Lung microvascular endothelial cell (primary cell): ENCODE results near the gene CBX4. TPM values are rescaled to one million over a fixed set of nuclear protein-coding genes. Genes with fewer than 3 reads are reported as not detected.
A peak's percentile ranks its signal among the peaks of the same experiment; 100 is the strongest.

ENCODE experiments used
- DNase-seq, 2 donors: peaks; one replicate each; pipeline versions ENCODE4 v3.0.0 to v3.0.0-alpha.2; 2010; ENCODE audit warnings: low read depth in 2 of 2
- total RNA-seq: library from RNA; depleted of rRNA; stranded (reverse); fragments of >200 nt; gene quantifications from 2 replicates; pipeline ENCODE4 v1.2.1, GENCODE V29; 2014

CBX4 gene
- total RNA-seq, 1 donor from 2014 or later: 8.3 TPM

- DNase-seq: no peak
Measured at GRCh38 chr17:79790805-79791734, 48.2 kb downstream of the CBX4 start.

DNA sequence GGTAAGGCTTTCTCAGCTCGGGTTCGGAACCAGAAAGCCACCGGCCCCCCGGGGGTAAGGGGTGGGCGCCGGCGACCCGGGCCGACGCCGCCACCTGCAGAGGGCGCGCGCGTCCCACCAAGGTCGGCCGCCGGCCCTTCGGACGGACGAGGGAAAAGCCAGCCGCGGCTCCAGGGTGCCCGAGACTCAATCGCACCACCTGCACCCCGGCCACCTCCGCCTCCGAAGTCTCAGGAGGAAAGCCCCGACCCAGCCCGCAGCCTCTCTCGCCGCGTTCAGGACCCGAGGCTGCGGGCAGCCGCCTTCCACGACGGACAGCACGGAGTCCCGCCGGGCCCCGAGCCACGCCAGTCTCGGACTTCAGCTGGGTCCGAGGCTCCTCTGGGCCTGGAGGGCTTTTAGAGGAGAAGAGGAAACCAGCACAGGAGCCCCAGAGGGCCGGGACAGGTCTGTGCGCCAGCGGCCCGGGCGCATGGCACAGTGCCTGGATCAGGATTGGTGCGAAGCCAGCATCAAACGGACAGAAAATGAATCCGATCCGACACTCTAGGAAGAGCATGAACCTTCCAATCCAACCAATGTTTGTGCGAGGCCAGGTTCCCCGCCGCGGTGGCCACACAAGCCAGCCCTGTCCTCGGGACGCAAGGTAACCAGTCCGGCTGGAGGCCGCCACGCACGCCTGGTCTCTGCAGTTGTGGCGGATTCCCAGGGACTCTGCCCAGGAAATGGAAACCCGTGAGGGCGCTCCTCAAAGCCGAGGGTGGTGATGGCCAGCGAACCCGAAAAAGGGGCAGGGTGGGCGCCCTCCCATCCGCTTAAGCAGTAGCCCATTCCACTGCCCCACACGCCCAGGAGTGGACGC lies 49.1 kb downstream of the CBX4 start:
- peak; percentile 47 to 56 for DNase-seq

- no peak for DNase-seq
Measured at GRCh38 chr17:79788989-79789942, 50.0 kb downstream of the CBX4 start.

DNA sequence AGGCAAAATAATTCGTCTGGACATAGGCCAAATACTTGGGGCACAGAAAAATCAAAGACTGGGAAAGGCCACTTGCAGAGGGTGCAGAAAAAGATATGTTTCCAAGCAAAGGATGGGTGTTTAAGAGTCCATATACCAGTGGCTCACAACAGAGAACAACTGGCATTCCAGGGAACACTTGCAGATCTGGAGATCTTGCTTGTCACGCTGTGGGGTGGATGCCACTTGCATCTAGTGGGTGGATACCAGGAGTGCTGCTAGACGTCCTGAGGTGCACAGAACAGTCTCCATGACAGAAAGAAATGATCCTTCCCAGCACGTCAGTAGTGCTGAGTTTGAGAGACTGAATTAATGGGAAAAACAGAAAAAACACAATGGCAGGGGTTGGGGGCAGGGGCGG lies 50.8 kb downstream of the CBX4 start:
- no peak for DNase-seq

- no peak for DNase-seq
Measured at GRCh38 chr17:79786930-79787643, 52.2 kb downstream of the CBX4 start.

DNA sequence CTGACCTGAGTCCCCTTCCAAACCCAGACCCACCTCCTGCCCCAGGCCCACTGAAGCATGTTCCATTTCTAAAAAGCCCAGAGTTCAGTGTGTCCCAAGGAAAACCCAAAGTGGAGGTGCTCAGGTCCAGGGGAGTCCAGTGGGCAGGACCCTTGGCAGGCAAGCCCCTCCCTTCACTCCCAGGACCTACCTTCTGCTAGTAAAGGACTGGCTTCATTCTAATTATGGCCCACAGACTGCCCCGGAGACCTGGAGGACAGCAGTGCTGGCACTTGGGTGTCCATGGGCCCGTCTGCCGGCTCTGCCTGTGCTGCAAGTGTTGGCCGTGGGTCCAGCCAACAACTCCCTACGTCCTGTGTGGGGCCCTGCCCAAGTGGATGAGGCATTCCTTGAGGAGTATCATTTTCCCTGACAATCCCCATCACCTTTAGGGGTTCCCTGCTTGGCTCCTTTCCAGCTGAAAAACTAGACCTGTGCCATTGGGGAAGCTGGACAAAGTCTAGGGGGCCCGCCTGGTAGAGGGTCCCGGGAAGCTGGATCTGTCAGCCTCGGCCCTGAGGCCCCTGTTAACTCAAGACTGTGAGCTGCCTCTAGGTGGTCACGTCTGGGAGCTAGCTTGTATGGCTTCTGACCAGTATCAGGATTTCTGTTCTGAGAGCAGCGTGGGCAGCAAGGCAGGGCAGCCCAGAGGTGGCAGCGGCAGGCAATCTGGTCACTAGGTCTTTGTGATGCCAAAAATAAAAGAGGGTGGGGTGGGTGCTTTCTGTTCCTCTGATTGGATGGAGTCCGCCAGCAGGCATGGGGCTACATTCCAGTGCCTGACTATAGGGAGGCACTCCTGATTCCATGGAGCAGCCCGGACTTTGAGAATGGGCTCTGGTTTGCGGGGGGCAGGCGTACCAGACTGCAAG lies 53.1 kb downstream of the CBX4 start:
- DNase-seq: no peak

- DNase-seq: no peak
Measured at GRCh38 chr17:79785017-79785899, 54.0 kb downstream of the CBX4 start.

- no peak for DNase-seq
Measured at GRCh38 chr17:79784353-79785016, 54.8 kb downstream of the CBX4 start.

DNA sequence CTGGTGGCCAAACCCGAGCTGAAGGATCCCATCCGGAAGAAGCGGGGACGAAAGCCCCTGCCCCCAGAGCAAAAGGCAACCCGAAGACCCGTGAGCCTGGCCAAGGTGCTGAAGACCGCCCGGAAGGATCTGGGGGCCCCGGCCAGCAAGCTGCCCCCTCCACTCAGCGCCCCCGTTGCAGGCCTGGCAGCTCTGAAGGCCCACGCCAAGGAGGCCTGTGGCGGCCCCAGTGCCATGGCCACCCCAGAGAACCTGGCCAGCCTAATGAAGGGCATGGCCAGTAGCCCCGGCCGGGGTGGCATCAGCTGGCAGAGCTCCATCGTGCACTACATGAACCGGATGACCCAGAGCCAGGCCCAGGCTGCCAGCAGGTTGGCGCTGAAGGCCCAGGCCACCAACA lies 55.3 kb downstream of the CBX4 start:
- DNase-seq: no peak

Other genes with a start within 250 kb of the CBX4 start
- gene RBFOX3, start 228.4 kb downstream of the CBX4 start, total RNA-seq: not detected in 2 replicates
- not detected in 2 replicates for gene ENPP7, start 108.5 kb downstream of the CBX4 start, total RNA-seq
- gene CBX2, start 61.3 kb downstream of the CBX4 start, total RNA-seq: 4.6 and 5.2 TPM in 2 replicates
- gene CBX8, start 42.4 kb downstream of the CBX4 start, total RNA-seq: 1.3 and 2.0 TPM in 2 replicates
- gene TBC1D16, start 196.4 kb upstream of the CBX4 start, total RNA-seq: 31.2 and 48.8 TPM in 2 replicates
- gene CCDC40, start 197.2 kb upstream of the CBX4 start, total RNA-seq: 0.87 and 4.0 TPM in 2 replicates